ENCODE results near the gene NIT1. TPM values are rescaled to one million over a fixed set of nuclear protein-coding genes. Genes with fewer than 3 reads are reported as not detected.
"Not testable (repeated sequence)": the region's sequence is repeated elsewhere in the genome, so short reads cannot be mapped to it uniquely, and the experiment has no call there.

NIT1 gene
- total RNA-seq, 2 experiments from 2014 or later = 38.5 to 40.0 TPM

DNA sequence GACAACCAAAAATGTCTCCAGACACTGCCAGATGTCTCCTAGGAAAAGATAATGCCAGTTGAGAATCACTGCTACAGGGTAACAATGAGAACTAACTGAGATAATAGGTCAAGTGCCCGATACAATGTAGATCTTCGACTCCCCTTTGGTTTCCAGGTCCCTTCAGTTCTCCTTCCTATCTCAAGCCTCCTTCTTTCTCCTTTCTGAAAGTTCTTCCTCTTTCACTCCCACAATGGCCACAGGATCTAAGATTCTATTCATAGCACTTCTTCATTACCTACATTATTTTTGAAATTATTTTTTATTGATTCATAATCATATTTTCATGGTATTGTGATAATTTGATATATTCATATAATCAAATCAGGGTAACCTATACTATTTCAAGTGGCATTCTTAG lies 6.4 kb upstream of the NIT1 start:
- Mint-ChIP-seq H3K27me3 (no peaks in the 10 kb centered on the region), H3K4me1 (ENCODE audit: low read depth) (peaks cover 49% of the 10 kb centered on the region), H3K36me3 (ENCODE audit: low read depth) (peaks cover 45% of the 10 kb centered on the region), H3K4me3 (no peak overlapping the region), H3K27ac (peak overlapping the region; percentile 62), H3K9me3 (no peaks in the 10 kb centered on the region)
- TF ChIP-seq, protein P1, sequence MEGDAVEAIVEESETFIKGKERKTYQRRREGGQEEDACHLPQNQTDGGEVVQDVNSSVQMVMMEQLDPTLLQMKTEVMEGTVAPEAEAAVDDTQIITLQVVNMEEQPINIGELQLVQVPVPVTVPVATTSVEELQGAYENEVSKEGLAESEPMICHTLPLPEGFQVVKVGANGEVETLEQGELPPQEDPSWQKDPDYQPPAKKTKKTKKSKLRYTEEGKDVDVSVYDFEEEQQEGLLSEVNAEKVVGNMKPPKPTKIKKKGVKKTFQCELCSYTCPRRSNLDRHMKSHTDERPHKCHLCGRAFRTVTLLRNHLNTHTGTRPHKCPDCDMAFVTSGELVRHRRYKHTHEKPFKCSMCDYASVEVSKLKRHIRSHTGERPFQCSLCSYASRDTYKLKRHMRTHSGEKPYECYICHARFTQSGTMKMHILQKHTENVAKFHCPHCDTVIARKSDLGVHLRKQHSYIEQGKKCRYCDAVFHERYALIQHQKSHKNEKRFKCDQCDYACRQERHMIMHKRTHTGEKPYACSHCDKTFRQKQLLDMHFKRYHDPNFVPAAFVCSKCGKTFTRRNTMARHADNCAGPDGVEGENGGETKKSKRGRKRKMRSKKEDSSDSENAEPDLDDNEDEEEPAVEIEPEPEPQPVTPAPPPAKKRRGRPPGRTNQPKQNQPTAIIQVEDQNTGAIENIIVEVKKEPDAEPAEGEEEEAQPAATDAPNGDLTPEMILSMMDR (IDR thresholded peaks at IDR 0.05) = no peak
- DNase-seq (no peak), ATAC-seq (no peak)
- ChIA-PET POLR2A (interaction anchor here (0.6 to 1.5 kb wide), 2 partner anchors 11 to 65 kb away, joined by 3 to 6 read pairs; partner anchors contain the start of gene USF1), CTCF (interaction anchor here (1.3 to 1.6 kb wide), 2 partner anchors 9 to 14 kb away, joined by 4 to 6 read pairs; no protein-coding TSS in a partner anchor)
- intact Hi-C loops (cut with micrococcal nuclease) = no loop called here

DNA sequence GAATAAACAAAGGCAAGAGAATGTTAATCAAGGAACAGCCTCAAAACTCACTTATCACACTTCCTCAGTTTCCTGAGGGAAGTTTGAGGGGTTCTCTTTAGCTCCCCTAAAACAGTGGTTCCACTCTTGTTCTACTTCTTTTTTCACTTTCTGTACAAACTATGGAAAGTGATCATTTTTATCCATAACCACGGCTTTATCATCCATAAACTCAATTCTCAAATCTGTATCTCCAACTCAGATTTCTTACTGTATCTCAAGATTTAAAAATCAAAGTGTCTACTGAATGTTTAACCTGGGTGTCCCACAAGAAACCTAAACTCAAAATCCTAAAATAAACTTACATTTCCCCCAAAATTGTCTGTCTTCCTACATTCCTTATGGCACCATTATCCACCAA lies 4.0 kb upstream of the NIT1 start:
- Mint-ChIP-seq H3K27me3 (no peaks in the 10 kb centered on the region), H3K4me1 (ENCODE audit: low read depth) (peaks cover 56% of the 10 kb centered on the region), H3K9me3 (no peaks in the 10 kb centered on the region), H3K27ac (peak overlapping the region; percentile 92), H3K36me3 (ENCODE audit: low read depth) (peaks cover 45% of the 10 kb centered on the region), H3K4me3 (no peak overlapping the region)
- POLR2A ChIA-PET = interaction anchor here (0.7 to 1.5 kb wide), 3 partner anchors 15 to 124 kb away, joined by 3 to 4 read pairs (median 3); no protein-coding TSS in a partner anchor
- intact Hi-C loops (cut with micrococcal nuclease) = no loop called here
- CTCF ChIA-PET = interaction anchor here (1.3 to 4.5 kb wide), 3 partner anchors 8 to 16 kb away, joined by 3 to 30 read pairs (median 6); partner anchors contain the start of gene KLHDC9
- DNase-seq = no peak
- no peak for ATAC-seq
- TF ChIP-seq, protein P1 (IDR thresholded peaks at IDR 0.05) = no peak

DNA sequence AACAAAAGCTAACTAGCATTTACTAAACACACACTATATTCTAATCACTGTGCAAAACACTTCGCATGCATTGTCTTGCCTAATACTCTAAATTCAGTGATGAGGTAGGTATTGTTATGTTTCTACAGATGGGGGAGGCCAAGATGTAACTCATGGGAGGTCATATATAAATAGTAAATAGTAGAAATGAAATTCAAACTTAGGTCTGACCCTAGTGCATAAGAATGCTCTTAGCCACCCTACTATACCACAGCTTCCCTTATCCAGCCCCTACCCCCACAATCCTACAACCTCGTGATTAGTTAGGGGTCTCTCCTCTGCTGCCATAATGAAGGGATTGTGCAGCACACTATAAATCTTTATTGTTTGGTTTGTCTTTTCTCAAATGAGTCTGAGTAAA lies 3.3 kb upstream of the NIT1 start:
- Mint-ChIP-seq H3K36me3 (ENCODE audit: low read depth) (peaks cover 43% of the 10 kb centered on the region), H3K27ac (peak overlapping the region; percentile 92), H3K4me1 (ENCODE audit: low read depth) (peaks cover 60% of the 10 kb centered on the region), H3K27me3 (no peaks in the 10 kb centered on the region), H3K9me3 (no peaks in the 10 kb centered on the region), H3K4me3 (no peak overlapping the region)
- TF ChIP-seq, protein P1 (IDR thresholded peaks at IDR 0.05) = no peak
- ChIA-PET CTCF (interaction anchor here (1.3 to 4.5 kb wide), 3 partner anchors 9 to 17 kb away, joined by 3 to 30 read pairs (median 6); partner anchors contain the start of gene KLHDC9), POLR2A (interaction anchor here (0.7 to 1.5 kb wide), 2 partner anchors 16 to 124 kb away, joined by 3 to 4 read pairs; no protein-coding TSS in a partner anchor)
- DNase-seq (no peak), ATAC-seq (no peak)
- intact Hi-C loops (cut with micrococcal nuclease) = no loop called here

DNA sequence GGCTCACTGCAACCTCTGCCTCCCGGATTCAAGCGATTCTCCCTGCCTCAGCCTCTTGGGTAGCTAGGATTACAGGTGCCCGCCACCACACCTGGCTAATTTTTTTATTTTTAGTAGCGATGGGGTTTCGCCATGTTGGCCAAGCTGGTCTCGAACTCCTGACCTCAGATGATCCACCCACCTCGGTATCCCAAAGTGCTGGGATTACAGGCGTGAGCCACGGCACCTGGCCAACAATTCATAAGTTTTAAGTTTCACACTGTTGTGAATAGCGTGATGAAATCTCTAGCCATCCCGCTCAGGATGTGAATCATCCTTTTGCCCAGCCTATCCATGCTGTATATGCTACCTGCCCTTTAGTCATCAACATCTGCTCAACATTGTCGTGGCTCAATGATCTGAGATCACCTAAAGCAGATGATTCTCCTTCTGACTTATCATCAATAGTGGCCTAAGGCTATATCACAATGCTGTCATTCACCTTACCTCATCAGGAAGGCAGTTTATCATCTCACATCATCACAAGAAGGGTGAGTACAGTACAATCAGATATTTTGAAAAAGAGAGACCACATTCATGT lies 2.7 kb upstream of the NIT1 start:
- no peaks in the 10 kb centered on the region for H3K27me3 Mint-ChIP-seq
- H3K9me3 Mint-ChIP-seq = no peaks in the 10 kb centered on the region
- H3K27ac Mint-ChIP-seq = peak overlapping the region; percentile 92
- ATAC-seq (peak; percentile 72), DNase-seq (peak; percentile 75)
- intact Hi-C loops (cut with micrococcal nuclease) = no loop called here
- ChIA-PET POLR2A (interaction anchor here (1.5 to 4.1 kb wide), 3 partner anchors 17 to 125 kb away, joined by 3 to 26 read pairs (median 23); partner anchors contain the start of genes KLHDC9 and USF1), CTCF (interaction anchor here (1.3 to 4.5 kb wide), 3 partner anchors 10 to 17 kb away, joined by 3 to 30 read pairs (median 6); partner anchors contain the start of gene KLHDC9)
- H3K4me1 Mint-ChIP-seq (ENCODE audit: low read depth) = peaks cover 67% of the 10 kb centered on the region
- peaks cover 50% of the 10 kb centered on the region for H3K36me3 Mint-ChIP-seq (ENCODE audit: low read depth)
- TF ChIP-seq, protein P1 (IDR thresholded peaks at IDR 0.05) = no peak
- H3K4me3 Mint-ChIP-seq = peak overlapping the region; percentile 94

DNA sequence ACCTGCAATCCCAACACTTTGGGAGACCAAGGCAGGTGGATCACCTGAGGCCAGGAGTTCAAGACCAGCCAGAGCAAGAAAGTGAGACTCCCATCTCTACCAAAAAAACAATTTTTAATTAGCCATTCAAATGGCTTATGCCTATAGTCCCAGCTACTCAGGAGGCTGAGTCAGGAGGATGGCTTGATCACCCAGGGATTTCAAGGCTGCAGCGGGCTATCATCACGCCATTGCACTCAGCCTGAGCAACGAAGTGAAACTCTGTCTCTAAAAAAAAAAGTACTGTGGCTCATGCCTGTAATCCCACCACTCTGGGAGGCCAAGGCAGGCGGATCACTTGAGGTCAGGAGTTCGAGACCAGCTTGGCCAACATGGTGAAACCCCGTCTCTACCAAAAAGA lies 1.9 kb upstream of the NIT1 start:
- Mint-ChIP-seq H3K4me3 (peak overlapping the region; percentile 94), H3K27ac (peak overlapping the region; percentile 92), H3K4me1 (ENCODE audit: low read depth) (peaks cover 72% of the 10 kb centered on the region), H3K36me3 (ENCODE audit: low read depth) (peaks cover 52% of the 10 kb centered on the region)
- DNase-seq; H3K27me3 Mint-ChIP-seq; H3K9me3 Mint-ChIP-seq; intact Hi-C loops (cut with micrococcal nuclease); ATAC-seq: not testable (repeated sequence)
- ChIA-PET CTCF (interaction anchor here (3.2 to 4.5 kb wide), 2 partner anchors 18 to 22 kb away, joined by 12 to 30 read pairs; partner anchors contain the start of gene KLHDC9), POLR2A (interaction anchor here (1.0 to 4.1 kb wide), 4 partner anchors 13 to 70 kb away, joined by 3 to 26 read pairs (median 14); partner anchors contain the start of genes KLHDC9 and USF1)
